NCI-H1436 treated with DMSO at 0.1 percent for 48 hours (cell line): ENCODE data around the gene RHOC.

Source experiments
- DNase-seq: peaks from one replicate; lab custom pipeline; 2025; lab: John Stamatoyannopoulos, UW

RHOC gene

DNA sequence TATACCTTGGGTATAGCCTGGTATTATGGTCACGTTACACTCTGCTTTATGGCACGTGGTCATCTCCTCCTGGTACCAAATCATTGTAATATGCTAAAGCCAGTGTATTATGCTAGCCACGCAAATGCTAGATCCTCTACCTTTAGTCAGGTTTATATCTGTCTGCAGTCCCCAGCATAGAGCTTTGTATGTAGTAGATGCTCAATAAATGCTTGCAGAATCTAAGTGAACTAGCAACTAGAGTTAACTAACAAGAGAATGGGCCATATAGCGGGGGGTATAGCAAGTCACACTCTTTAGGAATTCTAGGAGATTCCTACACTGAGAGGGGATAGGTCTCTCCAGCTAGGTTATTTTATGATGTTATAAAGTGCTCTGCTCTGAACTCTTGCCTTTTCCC is 29.4 kb downstream of the RHOC start:
- no peak for DNase-seq

DNA sequence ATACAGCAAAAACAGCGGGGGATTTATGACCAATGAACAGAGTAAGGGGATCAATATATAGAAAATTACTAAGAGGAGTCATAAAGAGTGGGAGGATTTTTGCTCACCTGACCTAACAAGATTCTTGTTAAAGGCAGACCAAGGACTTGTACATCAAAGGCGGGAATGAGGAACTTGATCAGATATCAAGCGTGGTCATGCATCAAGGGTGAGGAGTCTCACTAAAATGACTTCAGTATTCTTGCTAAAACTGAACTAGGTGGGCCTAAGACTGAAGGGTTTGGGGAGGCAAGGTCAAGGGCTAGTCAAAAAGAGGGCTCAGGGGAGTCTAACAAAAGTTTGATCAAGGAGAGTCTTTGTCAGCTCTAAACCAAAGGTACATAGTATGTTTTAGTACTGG is 30.4 kb downstream of the RHOC start:
- DNase-seq = no peak

DNA sequence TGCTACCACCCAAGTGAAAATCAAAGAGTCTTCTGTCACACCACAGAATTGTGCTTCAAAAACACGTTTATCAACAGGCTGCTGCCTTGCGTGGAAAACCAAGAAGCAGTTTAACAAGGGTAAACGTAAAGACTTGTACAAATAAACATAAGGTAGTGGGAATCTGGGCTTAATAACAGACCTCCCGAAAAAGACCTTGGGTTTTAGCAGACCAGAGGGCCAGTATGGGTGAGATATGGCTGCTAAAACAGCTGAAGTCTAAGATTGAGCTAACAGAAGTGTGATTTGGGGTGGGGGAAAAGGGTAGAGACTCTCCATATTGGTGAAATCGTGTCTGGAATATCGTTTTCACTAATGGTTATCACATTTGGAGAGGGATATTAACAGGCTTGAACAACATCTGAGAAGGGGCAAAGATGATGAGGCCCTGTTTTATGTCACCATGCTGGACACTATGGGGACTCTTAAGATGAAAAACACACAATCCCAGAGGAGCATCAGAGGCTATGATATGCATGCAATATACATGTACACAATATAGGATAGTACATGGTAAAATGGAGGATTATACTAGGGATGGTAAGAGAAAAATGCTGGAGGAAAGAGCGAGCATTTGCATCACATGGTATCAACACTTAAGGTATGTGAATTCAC is 31.1 kb downstream of the RHOC start:
- no peak for DNase-seq

DNA sequence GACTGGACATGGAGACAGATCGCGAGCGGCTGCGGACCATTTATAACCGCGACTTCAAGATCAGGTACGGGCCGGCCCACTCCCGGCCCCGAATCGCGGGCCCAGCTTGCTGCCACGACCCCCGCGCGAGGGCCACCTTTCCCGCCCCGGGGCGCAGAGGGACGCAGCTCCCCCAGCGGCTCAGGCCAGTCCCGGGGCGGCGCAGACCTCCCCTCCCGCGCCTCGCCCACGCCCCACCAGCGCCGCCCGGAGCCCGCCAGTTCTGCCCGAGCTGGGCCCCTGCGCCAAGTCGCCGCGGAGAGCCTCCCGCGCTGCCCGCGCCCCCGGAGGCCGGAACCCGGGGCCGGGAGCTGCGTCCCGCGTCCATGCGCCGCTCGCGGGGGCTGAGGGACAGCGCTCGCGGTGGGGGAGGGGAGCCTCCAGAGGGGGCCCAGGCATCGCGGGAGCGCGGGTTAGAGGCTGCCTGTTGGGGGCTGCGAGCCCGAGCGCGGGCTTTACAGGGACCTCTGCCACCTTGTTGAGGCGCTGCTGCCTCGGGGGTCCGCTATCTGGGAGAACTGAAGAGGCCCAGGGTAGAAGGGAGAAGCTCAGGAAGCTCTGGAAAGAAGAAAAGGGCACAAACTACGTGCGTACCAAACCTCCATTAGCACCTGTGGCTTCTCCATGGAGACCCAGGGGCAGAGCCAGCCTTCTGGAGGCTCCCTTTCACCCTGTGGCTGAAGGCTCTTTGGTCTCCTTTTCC is 31.8 kb downstream of the RHOC start:
- DNase-seq = no peak

DNA sequence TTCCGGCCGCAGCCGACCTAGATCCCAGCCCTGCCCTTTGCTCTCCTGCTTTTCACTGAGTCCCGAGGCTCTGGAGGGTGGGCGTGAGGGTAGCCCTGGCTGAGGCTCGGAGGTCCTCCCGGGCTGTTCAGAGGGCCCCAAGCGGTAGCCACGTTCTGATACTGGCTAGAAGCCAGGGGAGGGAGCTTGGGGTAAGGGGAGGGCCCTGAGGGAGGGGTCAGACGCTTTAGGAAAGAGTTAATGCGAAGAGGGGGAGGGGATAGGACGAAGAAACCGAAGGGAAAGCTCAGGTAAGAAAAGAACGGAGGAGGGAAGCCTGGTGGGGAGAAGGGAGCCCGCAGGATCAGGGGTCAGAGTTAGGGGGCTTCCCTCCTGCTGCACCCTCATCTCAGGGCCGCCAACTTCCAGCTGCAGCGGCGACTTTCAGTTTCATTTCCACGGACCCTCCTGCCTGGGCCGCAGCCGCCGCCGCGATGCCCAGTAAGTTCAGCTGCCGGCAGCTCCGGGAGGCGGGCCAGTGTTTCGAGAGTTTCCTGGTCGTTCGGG is 32.4 kb downstream of the RHOC start, which contains the start of gene MOV10:
TSS of gene MOV10 (plus strand) at position 220 of the 546 bp plus-strand sequence. CDS start at position 474, 254 bp downstream.
- peak; percentile 14 for DNase-seq

DNA sequence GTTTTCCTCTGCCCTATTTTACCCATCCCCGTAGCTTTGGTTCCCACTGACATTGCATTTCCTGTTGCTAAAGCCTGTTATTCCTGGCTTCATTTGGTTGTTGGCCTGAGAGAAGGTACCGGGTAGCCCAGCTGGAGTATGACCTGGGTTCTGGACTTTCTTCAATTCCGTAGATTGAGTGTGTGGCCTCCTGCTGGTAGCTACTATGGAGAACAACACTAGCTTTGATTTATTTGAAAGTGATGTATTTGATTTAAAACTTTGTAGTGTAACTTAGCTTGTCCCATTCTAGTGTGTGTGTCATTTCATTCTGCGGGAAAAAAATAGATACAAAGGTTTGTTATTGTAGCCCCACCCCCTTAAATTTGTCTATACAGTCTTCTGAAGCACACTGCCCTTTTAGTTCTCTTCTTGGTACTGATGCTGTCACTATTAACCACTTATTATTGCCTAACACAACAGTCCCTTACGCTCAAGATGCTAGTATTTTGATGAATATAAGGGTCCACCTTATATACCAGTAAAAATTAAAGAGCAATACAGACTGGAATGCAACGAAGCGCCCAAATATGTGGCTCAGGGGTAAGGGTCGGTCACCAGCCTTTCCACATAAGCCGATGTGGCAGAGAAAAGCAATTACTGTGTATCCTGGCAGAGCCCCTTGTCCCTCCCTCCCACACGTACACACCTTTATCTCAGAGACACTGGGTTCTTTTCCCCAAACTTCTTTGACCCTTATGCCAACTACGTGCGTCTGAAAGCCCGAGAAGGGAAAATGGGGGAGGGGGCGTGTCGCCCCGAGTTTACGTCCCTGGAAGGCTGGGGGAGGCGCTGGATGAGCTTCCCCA is 33.1 kb downstream of the RHOC start:
- DNase-seq = no peak

DNA sequence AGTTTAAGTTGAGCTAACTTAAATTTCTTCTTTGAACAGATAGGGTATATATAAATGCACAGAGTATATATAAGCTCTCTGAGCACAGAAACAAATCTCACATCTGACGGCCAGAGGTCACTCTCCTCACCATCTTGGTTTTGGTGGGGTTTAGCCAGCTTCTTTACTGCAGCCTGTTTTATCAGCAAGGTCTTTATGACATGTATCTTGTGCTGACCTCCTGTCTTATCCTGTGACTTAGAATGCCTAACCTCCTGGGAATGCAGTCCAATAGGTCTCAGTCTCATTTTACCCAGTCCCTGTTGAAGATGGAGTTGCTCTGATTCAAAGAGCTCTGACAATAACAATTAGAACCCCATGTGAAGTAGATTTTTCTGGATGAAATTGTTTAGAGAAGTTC is 34.1 kb downstream of the RHOC start:
- no peak for DNase-seq

DNA sequence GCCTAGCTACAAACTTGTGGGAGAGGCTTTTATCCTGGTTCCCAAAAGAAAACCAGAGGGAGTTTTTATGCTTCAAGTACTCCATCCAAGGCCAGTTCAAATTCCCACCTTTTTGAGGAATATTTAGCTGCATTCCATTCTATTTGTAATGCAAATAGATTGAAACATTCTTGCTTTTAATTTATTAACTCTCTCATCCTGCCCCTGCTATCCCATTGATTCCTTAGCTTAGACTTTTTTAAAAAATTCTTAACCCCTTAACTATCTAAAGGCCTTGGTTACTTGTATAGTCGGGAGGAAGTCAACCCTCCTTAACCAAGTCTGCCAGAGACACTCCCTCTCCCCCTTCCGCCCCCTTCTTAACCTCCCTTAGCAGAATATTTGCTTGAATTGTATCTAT is 34.9 kb downstream of the RHOC start:
- no peak for DNase-seq

DNA sequence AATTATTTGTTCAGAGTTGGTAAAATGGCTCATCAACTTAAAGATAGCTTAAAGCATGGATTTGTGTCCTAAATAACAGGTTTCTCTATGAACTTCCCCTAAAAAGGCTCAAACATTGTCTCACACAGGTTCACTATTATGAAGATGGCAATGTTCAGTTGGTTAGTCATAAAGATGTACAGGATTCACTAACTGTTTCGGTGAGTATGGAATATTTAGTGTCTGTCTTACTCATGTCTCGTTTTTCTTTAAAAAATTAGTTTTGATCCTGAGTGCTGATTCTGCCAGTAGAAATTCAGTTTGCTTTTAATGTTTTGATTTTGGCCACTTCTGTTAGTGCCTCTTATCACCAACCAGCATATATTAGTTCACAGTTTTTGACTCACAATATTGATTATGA is 40.0 kb downstream of the RHOC start:
- no peak for DNase-seq

DNA sequence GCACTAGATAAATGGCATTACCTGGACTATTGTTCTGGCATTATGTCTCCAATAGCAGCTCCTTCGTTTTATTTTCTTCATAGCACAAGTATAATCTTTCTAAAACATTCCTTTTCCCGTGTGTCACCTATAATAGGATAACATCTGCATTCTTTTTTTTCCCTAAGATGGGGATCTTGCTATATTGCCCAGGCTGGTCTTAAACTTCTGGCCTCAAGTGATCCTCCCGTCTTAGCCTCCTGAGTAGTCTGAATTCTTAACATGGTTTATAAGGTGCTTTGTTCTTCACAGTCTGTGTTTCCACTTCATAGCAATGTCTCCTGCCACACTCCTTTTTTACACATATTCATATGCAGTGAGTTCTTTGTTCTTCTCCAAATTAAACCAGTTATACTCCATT is 41.1 kb downstream of the RHOC start:
- DNase-seq = no peak

DNA sequence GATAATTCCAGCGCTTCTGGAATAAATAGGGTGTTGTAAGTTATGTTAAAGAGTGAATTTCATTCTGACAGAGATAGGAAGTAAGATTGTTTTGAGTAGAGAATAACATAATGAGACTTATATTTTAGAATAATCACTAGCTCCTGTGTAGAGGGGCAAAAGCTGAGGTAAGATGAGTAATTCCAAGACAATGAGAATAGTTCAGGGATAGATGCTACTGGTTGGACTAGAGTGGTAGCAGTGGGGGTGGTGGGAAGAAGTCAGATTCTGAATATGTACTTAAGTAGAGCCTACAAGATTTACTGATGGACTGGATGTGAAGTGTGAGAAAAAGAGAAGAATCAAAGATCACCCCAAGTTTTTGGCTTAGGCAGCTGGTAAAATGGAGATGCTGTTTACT is 55.7 kb downstream of the RHOC start:
- DNase-seq = no peak
